ENCODE results near the gene ARCN1.
"Not testable (repeated sequence)": the region's sequence is repeated elsewhere in the genome, so short reads cannot be mapped to it uniquely, and the experiment has no call there.

The ARCN1 gene

DNA sequence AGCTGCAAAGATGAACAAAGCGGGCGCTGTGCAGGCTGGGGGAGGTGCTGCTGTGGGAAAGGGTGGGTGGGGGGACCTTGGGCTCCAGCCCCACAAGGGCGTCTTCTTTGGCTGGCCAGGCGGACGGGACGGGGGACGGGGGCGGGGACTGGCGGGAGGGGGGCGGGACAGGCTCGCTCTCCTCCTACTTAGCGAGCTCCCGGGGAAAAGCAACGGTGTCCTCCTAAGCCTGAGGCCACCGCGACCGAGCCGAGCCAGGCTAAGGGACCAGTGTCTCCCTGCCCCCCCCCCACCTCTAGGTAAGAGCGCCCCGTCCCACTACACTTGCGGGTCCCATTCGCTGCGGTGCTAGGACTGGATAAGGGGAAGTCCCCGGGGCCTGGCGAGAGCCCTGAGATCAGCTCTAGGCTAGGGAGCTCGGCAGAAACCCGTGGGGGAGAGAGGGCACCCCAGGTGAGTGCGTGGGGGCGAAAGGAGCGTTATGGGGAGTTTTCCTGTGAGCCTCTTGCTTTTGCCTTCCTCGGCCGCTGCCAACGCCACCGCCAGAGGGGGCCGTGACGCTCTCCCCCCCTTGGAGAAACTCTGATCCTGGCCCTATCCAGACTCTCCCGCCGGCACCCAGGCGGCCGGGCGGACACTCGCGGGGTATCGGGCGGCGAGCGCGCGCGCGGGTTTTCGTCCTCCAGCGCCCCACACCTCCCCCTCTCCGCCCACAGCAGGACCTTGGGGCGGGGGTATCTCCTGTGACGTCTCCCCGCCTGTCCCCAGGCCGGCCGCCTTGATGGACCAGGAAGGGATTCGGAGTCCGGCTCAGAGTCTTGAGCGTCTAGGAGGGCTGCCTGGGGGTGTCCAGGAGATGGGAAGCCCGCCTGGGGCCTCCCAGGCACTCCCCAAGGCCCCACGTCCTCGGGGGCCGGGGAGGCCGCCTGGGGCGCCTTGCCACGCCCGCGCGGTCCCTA is 35.5 kb downstream of the ARCN1 start, which contains the start of gene PHLDB1:
PHLDB1 (plus strand) TSS at position 215 of the 959 bp plus-strand sequence. CDS start 6,222 bp downstream, outside the sequence.
- no peak for DNase-seq

DNA sequence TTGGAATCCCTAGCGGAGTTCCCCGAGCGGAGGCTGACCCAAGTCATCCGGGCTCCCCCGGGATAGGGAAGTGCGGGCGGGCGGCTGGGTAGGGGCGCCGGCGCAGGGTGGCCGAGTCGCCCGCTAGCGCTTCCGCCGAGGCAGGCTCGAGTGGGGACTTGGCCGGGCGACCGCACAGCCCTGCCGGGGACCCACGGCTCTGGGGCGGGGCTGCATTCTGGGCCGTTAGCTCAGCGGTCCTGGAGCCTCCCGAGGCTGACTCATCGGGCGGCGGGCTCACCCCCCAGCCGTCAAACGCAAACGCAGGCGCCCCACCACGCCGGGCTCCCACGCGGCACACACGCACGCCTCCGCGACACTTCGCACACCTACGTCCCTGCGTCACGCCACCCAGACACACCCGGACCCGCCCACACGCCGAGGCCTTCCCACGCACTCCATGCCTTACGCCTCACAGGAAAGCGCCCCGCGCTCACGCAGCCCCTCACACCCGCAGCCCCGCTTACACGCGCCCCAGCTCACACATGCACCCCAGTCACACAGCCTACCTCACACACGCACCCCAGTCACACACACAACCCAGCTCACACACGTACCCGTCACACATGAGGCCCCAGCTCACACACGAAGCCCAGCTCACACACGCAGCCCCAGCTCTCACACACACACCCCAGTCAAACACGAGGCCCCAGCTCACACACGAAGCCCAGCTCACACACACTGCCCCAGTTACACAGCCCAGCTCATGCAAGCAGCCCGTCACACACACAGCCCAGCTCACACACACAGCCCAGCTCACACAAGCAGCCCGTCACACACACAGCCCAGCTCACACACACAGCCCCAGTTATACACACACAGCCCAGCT is 36.4 kb downstream of the ARCN1 start:
- DNase-seq = no peak

DNA sequence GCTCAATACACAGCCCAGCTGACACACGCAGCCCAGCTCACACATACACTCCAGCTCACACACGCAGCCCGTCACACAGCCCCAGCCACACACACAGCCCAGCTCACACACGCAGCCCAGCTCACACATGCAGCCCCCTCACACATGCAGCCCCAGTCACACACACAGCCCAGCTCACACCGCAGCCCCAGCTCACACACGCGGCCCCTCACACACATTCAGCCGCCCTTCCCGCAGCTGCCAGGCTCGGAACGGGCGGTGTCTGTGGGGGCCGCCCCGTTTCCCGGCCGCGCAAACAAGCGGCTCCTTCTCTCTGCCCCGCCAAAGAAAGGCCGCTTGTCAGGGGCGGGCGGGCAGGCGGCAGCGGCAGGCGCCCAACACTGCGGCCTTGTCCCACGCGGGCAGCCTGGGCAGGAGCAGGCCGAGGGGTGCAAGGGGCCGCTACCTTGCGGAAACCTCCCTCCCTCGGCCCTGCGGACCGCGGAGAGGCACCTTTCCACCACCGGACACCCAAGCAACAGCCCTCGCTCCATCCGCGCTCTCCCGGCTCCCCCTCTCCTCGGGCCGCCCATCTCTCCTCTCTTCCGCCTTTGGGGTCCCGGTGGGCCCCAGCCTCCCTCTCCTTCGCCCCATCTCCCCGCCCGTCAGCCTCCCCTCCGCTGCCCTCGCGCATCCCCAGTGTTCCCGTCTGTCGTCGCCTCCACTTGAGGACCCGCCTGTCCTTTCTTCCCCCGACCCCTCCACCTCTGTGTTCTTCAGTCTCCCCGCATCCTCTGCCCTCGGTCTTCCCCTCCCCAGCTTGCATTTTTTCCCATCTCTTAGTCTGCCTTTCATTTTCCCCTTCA is 37.4 kb downstream of the ARCN1 start:
- DNase-seq = no peak

DNA sequence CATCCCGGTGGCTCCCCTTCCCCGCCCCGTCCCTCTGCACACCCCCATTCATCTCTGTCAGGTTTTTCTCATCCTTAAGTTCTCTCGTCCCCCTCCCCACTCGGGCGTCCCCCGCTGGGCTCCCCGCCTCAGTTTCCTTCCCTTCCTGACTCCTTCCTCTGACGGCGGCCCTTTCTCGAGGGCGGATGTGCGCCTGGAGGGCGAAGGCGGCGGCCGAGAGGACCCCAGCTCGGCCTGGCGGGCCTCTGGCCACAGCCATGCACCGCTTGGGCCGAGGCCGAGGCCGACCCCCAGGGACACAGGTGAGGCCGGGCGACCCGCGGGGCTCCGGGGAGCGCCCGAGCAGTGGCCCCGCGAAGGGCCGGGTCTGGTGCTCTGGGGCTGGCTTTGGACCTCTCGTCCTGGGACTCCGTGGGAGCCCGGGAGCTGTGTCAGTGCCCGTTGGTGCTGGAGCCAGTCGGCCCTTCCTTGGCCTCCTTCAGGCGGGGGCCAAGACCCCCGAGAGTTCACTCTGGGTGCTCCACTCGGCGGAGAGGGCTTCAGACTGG is 38.1 kb downstream of the ARCN1 start:
- DNase-seq = no peak

DNA sequence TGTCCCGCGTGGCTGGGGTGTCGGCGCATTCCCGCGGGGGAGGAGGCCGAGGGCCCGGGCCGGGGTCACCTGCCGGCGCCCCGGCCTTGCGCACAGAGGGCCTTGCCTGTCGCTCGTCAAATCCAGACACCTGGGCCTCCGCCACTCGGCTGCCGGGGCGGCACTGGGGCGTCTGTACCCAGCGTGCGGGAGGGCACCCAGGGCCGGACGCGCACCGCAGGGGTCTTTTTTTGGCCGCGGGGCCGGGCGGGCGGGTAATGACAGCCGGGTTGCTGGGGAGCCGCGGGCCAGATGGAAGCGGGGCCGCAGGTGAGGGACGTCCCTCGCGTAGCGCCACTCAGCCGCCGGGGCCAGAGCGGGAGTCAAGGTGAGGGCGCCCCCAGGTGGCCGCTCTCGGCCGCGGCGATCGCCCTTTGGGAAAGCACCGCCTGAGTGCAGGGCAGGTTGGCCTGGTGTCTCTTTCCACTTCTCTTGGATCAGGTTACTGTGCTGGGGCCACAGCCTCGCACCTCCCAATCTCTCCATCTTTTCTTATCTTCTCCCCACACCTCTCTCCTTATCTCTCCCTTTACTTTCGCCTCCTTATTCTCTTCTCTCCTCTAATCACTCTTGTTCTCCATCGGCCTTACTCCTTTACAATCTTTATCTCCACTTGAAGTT is 38.7 kb downstream of the ARCN1 start:
- DNase-seq = no peak

DNA sequence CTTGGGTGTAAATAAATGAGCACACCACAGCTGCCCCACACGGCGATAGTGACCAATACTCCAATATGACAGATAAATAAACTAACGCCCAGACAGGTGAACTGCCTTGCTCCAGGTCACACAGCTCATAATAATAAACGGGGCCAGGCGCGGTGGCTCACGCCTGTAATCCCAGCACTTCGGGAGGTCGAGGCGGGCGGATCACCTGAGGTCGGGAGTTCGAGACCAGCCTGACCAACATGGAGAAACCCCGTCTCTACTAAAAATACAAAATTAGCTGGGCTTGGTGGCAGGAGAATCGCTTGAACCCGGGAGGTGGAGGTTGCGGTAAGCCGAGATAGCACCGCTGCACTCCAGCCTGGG is 39.2 kb downstream of the ARCN1 start:
- not testable (repeated sequence) for DNase-seq

DNA sequence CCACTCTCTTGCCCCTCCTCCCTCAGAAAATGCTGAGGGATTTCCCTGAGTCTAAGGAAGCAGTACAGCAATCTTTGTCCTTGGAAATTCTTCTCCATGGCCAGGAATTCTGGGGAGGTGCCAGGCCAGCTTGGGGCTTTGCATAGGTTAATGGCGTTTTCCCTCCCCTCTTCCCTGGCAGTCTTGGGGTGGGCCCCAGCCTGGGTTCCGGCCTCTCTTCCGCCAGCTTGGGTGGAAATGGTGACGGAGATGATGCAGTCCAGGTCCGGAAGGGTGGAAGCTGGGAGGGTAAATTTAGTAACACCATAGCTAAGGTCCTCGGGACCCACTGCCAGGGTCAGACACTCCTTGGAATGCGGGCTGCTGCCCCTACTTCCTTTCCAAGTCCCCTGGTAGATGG is 40.2 kb downstream of the ARCN1 start:
- DNase-seq = no peak

DNA sequence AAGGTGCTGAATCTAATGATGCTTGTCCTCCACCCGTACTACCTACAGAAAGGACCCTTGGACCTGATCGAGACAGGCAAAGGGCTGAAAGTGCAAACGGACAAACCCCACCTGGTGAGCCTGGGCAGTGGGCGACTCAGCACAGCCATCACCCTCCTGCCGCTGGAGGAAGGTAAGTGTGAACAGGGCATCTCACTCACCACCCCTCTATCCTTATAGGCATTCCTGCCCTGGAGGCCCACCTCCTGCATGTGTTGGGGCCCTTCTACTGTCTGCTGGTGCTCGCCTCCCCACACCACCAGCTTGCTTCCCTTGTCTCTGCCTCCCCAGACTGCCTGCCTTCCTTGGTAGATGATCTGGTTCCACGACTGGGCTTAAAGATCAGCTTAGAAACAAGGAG is 42.3 kb downstream of the ARCN1 start:
- no peak for DNase-seq

DNA sequence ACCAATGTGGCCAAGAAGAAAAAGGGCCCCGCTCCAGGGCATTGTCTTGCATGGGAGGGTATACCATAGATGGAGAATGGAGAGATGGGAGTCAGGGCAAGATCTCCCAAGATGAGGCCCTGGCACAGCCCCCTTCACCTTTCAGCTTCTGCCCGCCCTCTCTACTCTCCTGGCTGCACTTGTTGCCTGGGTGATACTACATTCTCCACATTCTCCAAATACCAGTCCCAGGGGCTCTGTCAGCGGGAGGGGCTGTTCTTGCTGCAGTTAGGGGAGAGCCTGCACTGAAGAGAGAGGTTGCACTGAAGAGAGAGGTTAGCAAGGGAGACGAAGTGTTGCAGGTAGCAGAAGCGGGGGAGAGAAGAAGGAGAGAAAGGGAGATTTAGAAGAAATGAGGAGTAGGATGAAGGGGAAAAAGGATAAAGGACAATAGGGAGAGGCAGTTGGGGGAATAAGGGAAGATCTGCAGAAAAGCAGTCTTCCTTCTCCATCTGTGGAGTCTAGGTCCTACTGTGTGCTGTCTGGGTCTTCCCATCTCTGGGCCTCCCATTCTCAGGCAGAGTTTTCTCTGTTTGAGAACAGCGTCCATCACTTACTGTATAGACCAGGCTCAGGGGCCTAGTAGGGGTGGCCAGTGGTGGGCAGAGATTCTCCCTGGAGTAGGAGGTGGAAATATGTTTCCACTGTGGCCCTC is 43.2 kb downstream of the ARCN1 start:
- no peak for DNase-seq

DNA sequence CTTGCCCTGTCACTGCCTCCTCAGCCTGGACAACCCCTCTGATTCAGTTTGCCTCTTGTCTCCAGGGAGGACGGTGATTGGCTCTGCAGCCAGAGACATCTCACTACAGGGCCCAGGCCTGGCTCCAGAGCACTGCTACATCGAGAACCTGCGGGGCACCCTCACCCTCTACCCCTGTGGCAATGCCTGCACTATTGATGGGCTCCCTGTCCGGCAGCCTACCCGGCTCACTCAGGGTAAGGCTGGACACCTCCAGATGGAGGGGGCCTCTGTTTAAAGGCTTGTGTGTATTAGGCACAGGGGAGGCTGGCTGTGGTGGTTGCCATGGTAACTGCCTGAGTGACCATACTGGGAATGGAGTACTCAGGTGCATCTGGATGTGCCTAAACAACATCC is 43.8 kb downstream of the ARCN1 start:
- no peak for DNase-seq

DNA sequence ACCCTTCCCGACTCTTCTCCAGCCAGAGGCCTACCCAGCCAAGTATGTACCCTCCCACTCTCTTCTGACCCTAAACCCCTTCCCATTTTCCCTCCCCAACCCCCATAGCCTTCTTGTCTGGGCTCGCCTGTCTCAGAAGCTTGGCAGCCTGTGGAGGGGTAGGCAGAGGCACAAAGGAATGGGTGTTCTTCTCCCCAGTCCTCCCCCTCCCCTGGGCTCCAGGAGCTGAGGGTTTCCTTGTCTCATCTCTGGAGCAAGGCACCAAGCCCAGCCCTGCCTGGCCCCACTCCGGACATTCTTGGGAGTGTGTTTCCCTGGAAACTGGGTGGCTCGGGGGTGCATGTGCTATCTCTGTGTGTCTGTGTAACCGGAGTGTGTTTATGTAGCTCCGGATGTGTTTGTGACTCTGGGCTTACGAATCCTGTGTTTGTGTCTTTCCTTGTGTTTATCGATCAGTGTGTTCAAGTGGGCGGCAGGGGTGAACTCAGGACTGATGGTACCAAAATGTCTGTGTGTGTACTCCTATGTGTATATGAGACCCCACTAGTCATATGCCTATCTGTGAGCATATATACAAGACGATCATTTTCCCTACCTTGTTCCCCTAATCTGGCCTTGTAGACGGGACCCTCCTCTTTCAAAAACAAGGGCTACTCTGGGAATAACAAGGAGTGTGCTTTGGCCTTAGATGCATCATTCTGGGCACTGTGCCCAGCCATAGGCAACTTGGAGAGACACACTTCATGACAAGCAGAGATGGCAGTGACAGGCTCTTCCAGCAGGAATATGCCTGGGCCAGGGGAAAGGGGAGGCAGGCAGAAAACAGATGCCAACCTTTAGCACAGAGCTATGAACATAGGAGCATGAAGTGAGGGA is 46.1 kb downstream of the ARCN1 start:
- no peak for DNase-seq

DNA sequence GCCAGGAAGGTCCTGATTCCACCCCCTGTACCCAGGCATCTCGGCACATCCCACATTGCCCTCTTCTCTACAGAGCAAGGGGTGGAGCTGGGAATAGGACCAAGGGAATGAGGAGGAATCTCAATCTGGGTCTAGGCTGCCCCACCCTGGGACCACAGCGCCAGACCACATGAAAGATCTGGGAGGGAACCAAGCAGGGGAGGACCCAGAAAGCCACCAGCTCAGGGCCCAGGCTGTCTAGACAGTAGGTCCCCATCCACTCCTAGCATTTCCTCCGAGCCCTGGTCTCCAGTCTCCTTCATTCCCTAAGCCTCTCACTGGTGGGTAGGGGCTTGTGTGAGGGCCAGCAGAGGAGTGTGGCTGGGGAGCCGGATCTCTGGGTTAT is 46.8 kb downstream of the ARCN1 start:
- DNase-seq = no peak

DNA sequence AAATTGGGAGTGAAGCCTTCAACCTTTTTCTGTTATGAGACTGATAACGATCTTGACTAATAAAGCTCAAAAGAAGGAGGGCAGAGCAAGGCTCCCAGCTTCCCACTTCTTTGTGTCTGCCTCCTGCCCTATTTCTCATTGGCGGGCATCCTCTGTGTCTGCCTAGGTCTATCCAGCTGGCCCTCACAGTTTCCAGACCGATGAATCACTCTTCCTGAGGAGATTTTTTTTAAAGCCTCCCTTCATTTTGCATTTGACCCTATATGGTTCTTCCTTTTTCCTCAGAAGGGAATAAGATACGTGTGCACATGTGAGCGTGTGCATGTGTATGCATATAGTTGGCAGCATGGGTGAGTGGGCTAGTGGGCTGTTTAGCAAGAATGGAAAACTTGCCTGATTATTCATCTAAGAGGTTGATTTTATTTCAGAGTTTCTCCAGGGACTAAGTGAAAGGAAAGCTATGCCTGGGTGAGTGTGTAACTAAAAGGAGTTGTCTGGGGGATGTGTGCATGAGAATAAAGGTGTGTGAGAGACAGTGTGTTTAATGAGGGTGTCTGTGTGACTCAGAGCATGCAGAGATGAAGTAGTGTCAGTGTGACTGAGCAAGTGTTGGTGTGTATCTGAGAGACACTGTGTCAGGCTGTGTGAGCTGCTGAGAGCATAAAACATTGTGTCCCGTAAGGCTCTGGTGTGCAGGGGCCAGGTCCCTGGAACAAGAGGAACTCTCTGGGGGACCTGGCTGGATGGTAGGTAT is 47.4 kb downstream of the ARCN1 start:
- no peak for DNase-seq

DNA sequence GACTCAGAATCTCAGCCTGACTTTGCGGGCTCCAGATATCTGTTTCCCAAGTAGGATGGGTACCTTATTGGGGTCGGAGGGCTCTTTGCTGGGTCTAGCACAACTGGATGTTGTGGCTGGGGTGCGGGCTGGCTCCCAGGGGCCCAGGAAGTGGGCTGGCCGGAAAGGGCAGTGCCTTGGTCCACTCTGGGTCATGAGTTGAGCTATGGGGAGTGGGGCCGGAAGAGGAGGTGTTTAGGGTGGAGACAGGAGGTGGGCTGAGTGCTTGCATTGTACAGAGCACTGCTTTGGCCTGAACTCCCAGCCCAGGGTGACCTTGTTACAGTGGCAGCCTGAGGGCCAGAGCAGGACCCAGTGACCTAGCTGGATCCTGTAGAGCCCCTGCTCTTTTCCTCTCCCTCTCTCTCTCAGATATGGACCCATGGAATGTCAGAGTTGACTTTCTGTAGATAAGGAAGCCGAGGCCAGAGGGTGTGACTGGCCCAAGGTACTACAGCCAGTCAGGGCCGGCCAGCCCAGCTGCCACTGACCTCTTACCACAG is 48.4 kb downstream of the ARCN1 start:
- no peak for DNase-seq

DNA sequence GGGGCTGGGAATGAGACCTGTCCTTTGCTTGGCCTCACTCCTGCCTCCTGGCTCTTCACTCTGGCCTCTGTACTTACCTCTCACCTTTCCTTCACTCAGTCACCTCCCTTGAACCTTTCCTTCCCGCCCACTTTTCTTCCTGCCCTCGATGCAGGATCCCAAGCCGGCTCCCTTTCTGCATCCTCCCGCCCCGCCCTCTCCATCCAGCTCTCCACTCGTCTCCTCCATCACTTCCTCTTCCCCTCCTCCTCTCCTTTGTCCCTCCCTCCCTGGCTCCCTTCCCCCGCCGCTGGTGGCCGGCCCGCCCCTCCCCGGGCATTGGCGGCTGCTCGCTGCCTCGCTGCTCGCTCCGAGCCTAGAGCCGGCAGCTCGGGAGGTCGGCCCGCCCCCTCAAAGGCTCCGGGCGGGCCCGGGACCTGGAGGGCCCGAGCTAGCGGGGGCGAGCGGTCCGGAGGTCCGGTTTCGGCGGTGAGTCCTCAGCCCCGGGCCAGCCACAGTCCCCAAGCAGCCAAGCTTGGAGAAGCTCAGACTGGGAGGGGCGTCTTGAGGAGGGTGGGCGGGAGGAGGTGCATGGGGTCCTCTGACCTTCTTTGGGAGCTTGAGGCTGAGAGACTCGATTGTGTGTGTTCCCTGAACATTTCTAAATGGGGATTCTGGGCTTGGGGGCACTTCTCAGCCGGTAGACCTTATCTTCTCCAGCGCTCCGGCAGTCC is 49.0 kb downstream of the ARCN1 start:
- peak; percentile 59 for DNase-seq

DNA sequence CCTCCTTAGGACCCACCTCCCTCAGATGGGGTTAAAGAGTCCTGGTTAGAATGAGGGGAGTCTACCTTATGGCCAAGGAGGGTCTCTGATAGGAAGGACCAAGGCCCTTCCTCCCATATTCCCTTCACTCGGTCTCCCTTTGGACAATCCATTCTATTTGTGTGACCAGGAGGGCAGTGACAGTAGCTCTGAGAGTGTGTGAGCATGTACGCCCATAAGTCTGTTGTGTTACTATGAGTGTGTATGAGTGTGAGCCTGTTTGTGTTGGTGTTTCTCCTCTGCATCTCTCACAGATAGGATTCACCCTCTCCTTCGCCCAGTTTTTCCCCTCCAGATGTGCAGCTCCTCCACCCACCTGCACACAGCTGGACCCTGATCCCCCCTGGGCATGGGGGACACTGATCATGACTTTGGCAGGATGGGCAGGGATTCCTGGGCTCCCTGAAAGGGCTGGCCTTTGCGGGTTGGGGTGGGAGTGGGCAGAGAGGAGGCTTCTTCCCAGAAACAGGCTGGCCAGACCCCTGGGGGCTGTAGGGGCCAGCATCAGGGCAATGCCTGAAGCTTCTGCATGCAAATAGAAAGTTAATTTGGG is 49.7 kb downstream of the ARCN1 start:
- DNase-seq = no peak

DNA sequence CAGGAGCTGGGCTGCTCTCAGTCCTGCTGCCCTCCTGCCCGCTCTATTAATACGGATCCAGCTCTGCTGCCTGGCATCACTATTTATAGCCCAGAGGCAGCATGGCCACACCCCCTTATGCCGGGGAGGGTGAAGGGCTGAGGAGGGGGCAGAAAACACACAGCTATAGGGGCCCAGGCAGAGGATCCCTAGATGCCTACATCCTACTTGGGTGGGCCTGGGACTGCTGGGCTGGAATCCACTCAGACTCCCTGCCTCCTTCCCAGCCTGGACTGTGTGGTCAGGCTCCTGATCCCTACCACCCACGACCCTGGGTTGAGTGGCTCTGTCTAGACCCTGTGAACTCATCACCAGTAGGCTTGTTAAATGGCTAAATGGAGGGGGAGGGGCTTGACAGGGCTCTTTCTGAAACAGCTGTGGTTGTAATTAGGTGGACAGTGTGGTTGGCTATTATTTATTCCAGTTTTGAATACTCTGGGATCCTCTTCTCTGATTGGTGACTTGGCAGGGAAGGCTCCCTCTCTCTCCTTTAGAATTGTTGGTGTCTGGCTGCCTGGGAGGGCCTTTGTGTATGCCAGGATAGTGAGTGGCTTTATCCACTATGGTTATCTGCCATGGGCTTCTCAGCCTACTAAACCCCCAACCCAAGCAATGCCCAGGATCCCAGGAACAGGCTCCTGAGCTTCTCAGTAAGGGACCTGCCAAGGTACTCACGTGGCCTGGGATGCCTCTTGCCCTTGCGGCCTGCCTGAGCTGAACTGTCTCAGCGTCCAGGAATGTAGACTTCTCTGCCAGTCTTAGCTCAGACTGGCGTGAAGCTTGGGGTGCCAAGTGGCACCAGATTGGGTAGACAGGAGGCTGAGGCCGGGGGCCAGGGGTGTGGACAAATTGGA is 50.4 kb downstream of the ARCN1 start:
- no peak for DNase-seq
